Activated naive CD8-positive, alpha-beta T cell treated with anti-CD3 and anti-CD28 coated beads, Interleukin-2, amount 50 U/mL, for 16 hours (primary cell): ENCODE measurements around the gene RWDD4.

Source experiments
- DNase-seq: peaks from one replicate; pipeline ENCODE4 v3.0.0-alpha.2; 2020; ENCODE audit warnings: low read depth, low spot score

The RWDD4 gene

DNA sequence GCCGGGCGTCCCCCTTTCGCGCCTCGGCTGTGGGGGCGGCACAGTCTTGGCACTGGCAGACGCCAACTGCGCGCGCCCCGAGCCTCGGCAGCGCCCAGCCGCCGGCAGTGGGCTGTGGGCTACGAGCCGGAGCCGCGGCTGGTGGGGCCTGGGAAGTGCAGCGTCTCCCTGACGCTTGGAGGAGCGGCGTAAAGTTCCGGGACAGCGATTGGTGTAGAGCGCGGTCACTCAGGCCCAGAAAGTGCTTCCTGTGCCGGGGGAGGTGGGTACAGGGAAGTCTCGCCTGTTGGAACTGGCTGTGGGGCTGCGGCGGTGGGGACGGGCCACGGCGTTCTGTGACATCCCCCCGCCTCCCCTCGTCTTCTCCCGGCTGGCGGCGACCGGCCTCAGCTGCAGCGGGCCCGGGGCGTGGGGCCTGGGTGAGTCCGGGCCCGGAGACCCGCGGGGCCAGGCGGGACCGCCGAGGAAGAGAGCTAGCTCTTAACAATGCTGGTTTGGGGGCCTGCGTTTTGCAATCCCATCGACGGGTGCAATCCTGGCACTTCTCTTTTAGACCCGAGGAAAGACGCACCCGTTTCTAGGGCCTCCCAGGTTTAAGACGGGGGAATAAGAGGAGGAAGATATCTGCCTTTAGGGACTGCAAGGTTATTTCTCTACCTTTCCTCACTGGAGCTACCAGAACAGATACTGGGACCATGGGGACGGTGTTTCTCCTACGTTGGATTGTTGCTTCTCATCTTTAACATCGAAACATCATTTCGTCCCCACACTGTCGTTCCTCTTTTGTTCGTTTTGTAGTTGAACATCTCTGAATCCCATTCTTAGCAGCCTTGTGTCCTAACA is at the start of gene RWDD4, which contains the start of gene TRAPPC11:
TSS of gene RWDD4 (minus strand) at position 157 of the 843 bp plus-strand sequence. CDS start 233 bp downstream, outside the sequence.
TSS of gene TRAPPC11 (plus strand) at position 265 of the 843 bp plus-strand sequence. CDS start 4,575 bp downstream, outside the sequence.
- DNase-seq = peak; percentile 88

- no peak for DNase-seq
Measured at GRCh38 chr4:183702492-183702891, 43.5 kb upstream of the RWDD4 start.

GRCh38 chr4:183700407-183700806 is 41.4 kb upstream of the RWDD4 start:
- no peak for DNase-seq

GRCh38 chr4:183698909-183699308 is 39.9 kb upstream of the RWDD4 start:
- DNase-seq = no peak

- DNase-seq = no peak
Measured at GRCh38 chr4:183691897-183692296, 32.9 kb upstream of the RWDD4 start.

DNA sequence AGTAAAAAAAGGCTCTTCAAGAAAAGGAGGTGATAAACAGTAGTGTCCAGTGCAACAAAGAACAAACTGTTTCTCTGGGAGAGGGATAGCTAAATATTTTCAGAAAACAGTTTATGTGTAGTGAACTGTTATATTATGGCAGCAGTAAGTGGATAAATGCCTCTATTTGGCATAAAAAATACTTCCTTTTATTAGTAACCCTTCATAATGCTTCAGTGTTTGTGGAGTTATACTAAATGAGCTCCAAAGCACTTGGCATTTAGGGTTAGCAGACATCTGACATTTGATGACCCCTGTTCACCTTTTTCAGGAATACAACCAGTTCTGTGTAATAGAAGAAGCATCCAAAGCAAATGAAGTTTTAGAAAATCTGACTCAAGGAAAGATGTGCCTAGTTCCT is 32.0 kb upstream of the RWDD4 start:
- no peak for DNase-seq

DNA sequence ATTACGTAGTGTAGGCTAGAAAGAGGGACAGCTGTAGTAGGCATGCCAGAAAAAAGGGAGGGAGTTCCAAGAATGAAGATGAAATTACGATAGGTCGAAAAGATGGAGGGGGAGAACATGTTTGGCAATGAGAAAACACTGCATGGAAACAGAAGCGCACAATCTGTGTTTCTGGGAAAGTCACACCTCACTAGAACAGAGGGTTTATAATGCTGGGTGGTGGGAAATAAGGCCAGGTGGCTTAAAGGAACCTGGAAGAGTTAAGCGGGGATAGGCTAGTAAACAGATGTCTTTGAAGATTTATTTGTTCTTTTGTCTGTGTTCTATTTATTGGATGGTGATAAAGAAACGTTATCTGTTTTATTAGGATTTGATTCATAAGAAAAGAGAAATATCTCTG is 29.2 kb upstream of the RWDD4 start:
- DNase-seq = no peak

GRCh38 chr4:183686461-183686860 is 27.5 kb upstream of the RWDD4 start:
- no peak for DNase-seq

- no peak for DNase-seq
Measured at GRCh38 chr4:183681119-183681518, 22.1 kb upstream of the RWDD4 start.

DNA sequence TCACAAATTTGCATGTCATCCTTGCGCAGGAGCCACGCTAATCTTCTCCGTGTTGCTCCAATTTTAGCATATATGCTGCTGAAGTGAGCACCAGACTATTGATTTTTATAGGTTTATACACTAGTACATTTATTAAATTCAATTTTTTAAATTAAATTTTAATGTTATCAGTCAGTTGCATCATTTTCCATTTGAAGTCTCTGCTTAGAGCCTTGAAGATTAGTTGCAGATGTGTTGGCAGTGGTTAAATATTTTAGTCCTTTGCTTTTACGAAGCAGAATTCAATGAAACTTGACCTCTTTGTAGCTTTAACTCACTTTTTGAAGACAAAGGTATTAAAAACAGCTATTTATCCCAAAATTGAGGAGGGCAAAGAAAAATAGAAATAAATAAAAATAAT is 16.6 kb upstream of the RWDD4 start:
- DNase-seq = no peak

- DNase-seq = no peak
Measured at GRCh38 chr4:183674153-183674552, 15.2 kb upstream of the RWDD4 start.

DNA sequence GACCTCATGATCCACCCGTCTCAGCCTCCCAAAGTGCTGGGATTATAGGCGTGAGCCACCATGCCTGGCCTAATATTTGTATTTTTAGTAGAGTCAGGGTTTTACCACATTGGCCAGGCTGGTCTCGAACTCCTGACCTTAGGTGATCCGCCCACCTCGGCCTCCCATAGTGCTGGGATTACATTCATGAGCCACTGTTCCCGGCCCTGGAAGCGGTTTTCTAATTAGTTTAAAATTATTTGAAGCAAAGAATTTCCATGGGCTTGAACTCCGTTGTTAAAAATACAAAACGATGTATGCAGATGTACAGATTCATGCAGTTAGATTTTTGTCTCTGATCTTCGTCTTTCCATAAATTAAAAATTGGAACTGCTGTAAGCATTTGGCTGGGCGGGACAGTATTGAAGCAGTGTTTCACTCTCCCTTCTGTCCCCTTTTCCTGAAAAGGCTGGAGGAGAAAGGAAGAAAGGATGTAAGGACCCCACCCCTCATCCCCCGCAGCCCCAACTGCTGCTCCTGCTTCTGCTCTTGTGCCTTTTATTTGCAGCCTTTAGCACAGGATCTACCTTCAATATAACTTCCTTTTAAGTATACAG is 12.1 kb upstream of the RWDD4 start:
- DNase-seq = no peak

DNA sequence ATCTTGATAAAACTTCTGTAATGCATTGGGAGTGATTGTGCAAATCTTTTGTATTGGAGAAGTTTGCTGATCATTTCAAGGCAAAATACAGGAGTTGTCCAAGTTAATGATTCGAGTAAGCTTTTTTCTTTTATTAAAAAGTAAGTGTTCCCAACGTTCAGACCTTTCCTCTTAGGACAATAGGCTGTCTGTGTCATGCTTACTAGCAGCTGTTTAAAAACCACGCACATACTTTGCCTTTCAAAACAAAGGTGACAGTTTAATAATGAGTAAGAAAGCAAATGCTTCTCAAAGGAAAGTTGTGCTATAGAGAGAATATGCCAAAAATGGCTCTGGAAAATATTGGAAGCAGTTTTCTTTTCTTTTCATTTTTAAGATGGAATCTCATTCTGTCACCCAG is 11.3 kb upstream of the RWDD4 start:
- no peak for DNase-seq

GRCh38 chr4:183666088-183666487 is 7.1 kb upstream of the RWDD4 start:
- DNase-seq = no peak

DNA sequence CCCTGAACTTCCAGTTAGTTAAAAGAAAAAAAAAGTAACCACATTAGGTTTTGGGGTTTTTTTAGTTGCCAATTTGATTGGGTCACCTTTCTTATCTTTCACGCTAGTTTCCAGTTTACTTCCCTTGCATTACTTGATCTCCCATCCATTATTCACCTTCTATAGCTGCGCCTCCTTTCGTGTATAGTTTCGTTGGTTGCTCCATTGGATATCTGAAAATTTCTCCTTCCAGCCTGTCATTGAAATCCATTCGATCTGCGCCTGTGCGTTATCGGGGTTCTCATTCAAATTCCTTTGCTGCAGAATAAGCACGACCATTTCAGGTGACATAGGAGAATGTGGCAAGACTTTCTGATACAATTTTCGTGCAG is 872 bp upstream of the RWDD4 start:
- DNase-seq = no peak

GRCh38 chr4:183658362-183659028 is 490 bp downstream of the RWDD4 start:
- no peak for DNase-seq

DNA sequence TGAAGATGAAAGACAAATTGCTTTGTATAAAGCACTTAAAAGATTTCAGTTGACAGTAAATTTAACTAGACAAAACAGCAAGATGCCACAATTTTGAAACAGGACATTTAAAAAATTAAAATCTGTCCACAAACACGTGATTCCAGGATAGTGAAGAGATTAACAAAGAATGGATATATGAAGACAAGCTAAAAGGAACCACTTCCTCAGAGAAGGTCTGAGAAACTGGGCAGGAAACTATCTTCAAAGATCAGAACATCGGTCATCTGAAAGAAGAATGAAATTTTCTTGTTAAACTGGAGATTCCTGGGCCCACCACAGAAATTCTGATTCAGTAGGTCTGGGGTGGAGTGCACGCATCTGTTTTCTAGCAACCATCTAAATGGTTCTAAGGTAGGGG is 1.4 kb downstream of the RWDD4 start:
- DNase-seq = no peak

GRCh38 chr4:183645326-183645725 is 13.7 kb downstream of the RWDD4 start:
- no peak for DNase-seq

DNA sequence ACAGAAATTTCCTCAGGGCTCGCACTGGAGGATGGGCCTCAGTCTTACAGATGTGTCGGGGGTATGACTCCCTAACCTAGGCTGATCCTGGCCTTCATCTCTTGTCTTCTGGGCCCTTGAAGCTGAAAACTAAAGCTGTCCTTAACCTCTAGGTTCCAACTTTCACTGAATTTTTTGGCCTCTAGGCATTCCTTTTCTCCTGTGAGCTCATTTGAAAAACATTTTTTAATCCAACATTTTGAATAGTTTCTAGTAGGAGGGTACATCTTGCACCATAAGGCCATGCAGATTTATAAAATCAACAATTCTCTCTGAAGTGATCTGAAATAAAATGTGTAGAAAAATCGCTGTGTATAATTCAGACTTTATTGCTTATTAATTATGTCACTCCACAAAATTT is 19.7 kb downstream of the RWDD4 start:
- DNase-seq = no peak

DNA sequence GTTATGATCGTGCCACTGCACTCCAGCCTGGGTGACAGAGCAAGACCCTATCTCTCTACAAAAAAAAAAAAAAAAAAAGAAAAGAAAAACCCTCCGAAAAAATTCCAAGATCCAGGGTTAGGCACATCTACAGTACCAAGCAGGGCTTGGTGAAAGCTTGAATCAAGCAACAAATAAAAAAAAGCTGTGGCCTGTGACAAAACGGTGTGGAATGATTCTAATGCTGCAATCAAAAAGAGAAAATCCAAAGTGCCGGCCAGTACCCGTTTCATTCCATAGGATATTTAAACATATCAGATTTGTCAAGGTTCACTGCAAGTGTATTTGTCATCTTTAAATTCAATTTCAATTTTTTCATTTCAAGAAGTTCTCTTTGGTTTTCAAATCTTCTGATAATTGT is 20.5 kb downstream of the RWDD4 start:
- no peak for DNase-seq

DNA sequence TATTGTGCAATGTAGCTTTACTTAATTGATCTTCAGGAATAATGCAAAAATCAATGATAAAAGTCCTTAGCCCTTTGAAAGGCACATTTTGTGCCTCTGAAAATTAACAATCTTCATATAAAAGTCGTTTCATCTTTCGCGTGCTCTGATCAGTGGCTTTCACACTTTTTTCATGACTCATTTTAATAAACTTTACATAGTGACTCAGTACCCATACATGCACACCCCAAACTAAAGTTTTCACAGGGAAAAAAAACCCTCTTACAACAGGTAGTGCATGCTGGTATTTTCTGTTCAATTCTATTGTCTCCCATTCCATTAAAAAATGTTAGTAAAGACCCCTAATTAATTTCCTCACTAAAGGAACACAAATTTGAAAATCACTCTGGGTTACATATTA is 21.5 kb downstream of the RWDD4 start:
- no peak for DNase-seq

GRCh38 chr4:183636923-183637322 is 22.1 kb downstream of the RWDD4 start:
- DNase-seq = no peak

GRCh38 chr4:183636503-183636902 is 22.5 kb downstream of the RWDD4 start:
- DNase-seq = no peak
